PC-9 (cell line): Measurements from ENCODE around the gene SHH.

Experiments
- CTCF ChIP-seq: fragments of 200-600 bp; sonication (generic); conservative IDR thresholded peaks from 2 replicates; pipeline ENCODE4 v1.6.1; 2017; ENCODE audit warnings: mixed run types, antibody characterized with exemption, mild to moderate bottlenecking, moderate library complexity
- EZH2 ChIP-seq: fragments of 200-600 bp; sonication (generic); IDR thresholded peaks from 2 replicates; pipeline ENCODE4 v1.8.0; 2017; ENCODE audit warnings: antibody characterized with exemption, low read depth

GRCh38 chr7:155774947-155775346 is 37.3 kb downstream of the SHH start:
- no peak for TF ChIP-seq CTCF
- TF ChIP-seq EZH2, result no peak
